Tibial nerve (tissue), 4 donors: ENCODE data around the gene KAZN.

ENCODE experiments used
- EP300 ChIP-seq, 2 donors: sonication (generic); formaldehyde crosslinking; IDR thresholded peaks; one replicate each; pipeline ENCODE4 v1.6.1; 2017; ENCODE audit warnings: antibody characterized with exemption in 2 of 2, mild to moderate bottlenecking in 1 of 2
- POLR2A ChIP-seq, 2 donors: fragments of 450-650 bp; IDR thresholded peaks; one replicate each; pipeline ENCODE4 v1.6.1; 2017; ENCODE audit warnings: antibody characterized with exemption in 2 of 2, mild to moderate bottlenecking in 2 of 2, moderate library complexity in 2 of 2
- TF ChIP-seq, protein P1 (sequence below), 5 experiments: fragments of 200-600 bp in 3 of 5; fragments of 450-650 bp in 2 of 5; sonication (generic) in 3 of 5; IDR thresholded peaks; one replicate each; pipeline ENCODE4 v1.5.1; 2016 to 2019; ENCODE audit warnings: antibody characterized with exemption in 5 of 5, mild to moderate bottlenecking in 3 of 5, moderate library complexity in 2 of 5

- TF ChIP-seq, protein P1, sequence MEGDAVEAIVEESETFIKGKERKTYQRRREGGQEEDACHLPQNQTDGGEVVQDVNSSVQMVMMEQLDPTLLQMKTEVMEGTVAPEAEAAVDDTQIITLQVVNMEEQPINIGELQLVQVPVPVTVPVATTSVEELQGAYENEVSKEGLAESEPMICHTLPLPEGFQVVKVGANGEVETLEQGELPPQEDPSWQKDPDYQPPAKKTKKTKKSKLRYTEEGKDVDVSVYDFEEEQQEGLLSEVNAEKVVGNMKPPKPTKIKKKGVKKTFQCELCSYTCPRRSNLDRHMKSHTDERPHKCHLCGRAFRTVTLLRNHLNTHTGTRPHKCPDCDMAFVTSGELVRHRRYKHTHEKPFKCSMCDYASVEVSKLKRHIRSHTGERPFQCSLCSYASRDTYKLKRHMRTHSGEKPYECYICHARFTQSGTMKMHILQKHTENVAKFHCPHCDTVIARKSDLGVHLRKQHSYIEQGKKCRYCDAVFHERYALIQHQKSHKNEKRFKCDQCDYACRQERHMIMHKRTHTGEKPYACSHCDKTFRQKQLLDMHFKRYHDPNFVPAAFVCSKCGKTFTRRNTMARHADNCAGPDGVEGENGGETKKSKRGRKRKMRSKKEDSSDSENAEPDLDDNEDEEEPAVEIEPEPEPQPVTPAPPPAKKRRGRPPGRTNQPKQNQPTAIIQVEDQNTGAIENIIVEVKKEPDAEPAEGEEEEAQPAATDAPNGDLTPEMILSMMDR (IDR thresholded peaks at IDR 0.05), result no peak
- TF ChIP-seq POLR2A (IDR thresholded peaks at IDR 0.05), result no peak
- TF ChIP-seq EP300 (IDR thresholded peaks at IDR 0.05), result no peak
Observed at GRCh38 chr1:14733048-14733778, 134.7 kb downstream of the KAZN start.
